GM10248 (cell line): ENCODE measurements around the gene SYT9.

Experiments used
- CTCF ChIA-PET: fragments of 300-600 bp; sonication (Branson Sonifier 250); formaldehyde crosslinking; extraction: SDS; loops from one replicate; lab custom pipeline; 2021; ENCODE audit warnings: antibody characterized with exemption; lab: Yijun Ruan, JAX
- POLR2A ChIA-PET: fragments of 350-650 bp; sonication (Branson Sonifier 250); formaldehyde crosslinking; extraction: SDS; loops from one replicate; lab custom pipeline; 2020; ENCODE audit warnings: antibody characterized with exemption; lab: Yijun Ruan, JAX
- DNase-seq: peaks from one replicate; pipeline ENCODE4 v3.0.0; 2012; ENCODE audit errors: extremely low spot score
- TF ChIP-seq, protein P1 (sequence below): IDR thresholded peaks from 2 replicates; pipeline ENCODE4 v1.5.1; 2012; ENCODE audit warnings: mild to moderate bottlenecking, low read depth; ENCODE audit errors: extremely low read depth, missing control alignments, control extremely low read depth

The SYT9 gene

DNA sequence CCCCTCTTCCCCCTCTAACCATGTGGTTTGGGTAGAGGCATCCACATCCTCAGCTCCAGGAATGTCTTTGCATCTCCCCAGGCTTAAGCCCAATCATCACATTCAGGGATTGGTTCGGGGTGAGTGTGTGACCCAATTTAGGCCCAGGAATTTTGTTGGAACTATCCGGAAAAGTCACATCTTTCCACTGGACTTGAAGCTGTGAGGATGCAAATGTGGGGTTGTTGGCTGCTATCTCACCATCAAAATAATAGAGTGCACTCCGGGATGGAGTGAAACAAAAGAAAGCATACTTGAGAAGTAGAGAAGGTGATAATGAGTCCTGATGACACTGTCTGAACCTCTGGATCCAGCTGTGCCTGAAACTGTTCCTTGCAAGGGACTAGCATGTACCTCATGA lies 199.8 kb downstream of the SYT9 start:
- ChIA-PET POLR2A (no interaction called here), CTCF (interaction anchor here (0.9 to 8.0 kb wide), 8 partner anchors 8 to 99 kb away, joined by 3 to 76 read pairs (median 4); no protein-coding TSS in a partner anchor)
- TF ChIP-seq, protein P1, sequence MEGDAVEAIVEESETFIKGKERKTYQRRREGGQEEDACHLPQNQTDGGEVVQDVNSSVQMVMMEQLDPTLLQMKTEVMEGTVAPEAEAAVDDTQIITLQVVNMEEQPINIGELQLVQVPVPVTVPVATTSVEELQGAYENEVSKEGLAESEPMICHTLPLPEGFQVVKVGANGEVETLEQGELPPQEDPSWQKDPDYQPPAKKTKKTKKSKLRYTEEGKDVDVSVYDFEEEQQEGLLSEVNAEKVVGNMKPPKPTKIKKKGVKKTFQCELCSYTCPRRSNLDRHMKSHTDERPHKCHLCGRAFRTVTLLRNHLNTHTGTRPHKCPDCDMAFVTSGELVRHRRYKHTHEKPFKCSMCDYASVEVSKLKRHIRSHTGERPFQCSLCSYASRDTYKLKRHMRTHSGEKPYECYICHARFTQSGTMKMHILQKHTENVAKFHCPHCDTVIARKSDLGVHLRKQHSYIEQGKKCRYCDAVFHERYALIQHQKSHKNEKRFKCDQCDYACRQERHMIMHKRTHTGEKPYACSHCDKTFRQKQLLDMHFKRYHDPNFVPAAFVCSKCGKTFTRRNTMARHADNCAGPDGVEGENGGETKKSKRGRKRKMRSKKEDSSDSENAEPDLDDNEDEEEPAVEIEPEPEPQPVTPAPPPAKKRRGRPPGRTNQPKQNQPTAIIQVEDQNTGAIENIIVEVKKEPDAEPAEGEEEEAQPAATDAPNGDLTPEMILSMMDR, result no peak
- DNase-seq, result no peak

DNA sequence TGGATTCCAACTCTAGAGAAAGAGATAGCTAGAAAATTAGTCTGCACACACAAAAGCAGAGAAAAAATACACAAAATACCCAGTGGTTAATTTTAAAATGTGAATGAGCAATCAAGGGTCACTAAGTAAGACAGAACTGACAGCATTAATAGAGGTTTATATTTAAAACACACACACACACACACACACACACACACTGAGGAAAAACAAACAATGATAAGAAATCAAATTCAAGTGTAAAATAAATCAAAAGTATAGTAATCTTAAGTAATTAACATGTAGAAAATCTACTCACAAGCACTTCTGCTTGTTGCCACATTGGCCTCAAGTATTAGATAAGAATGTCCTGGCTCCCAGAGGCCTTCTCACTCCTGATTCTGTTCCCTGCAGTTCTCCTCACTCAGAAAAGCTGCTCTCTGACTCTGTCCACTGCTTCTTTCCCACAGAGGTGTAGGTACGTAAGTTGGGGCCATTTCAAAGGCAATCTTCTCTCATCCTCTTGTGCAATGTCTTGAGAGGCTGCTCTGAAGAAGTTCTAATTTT lies 200.3 kb downstream of the SYT9 start:
- TF ChIP-seq, protein P1, result no peak
- POLR2A ChIA-PET, result interaction anchor here (0.6 kb wide), 1 partner anchor 79 kb away, joined by 3 read pairs; no protein-coding TSS in a partner anchor
- CTCF ChIA-PET, result interaction anchor here (1.1 to 8.0 kb wide), 5 partner anchors 10 to 99 kb away, joined by 3 to 76 read pairs (median 7); no protein-coding TSS in a partner anchor
- no peak for DNase-seq

DNA sequence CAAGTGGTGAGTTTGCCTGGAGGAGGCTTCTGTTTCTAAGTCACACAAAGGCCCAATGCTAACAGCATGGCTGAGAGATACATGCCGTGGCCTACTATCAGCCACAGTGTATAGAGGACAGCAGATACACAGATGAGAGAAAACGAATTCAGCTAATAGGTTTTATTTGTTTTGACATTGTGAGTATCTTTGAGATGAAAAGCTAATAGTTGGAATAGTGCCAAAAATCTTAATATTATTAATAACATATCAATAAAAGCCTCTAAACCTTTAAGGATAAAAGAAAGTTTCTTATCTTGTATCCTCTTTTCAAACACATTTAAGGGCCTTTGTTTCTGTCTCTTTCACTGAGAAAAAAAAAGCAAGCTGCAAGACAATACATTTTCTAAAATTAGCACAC lies 203.2 kb downstream of the SYT9 start:
- ChIA-PET POLR2A (no interaction called here), CTCF (interaction anchor here (0.7 to 8.0 kb wide), 3 partner anchors 8 to 12 kb away, joined by 3 to 76 read pairs (median 3); no protein-coding TSS in a partner anchor)
- TF ChIP-seq, protein P1, result no peak
- DNase-seq, result no peak

DNA sequence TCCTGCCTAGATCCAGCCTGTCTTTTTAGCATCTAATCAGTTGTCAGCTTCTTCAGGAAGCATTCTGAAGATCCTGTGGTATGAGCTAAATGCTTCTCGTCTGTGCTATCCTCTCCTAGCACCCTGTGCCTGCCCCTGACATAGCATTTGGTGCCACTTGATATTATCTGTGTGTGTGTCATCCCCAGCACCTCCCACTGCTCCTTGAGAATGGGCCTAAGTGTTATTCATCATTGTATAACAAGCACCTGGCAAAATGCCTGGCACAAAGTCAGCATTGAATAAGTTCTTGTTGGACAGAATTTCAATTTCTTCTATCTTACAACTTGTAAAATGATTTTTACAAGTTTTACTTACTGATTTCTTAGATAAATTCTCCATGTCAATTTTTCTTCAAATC lies 205.5 kb downstream of the SYT9 start:
- ChIA-PET POLR2A (no interaction called here), CTCF (interaction anchor here (0.7 to 8.0 kb wide), 2 partner anchors 11 to 15 kb away, joined by 3 to 76 read pairs; no protein-coding TSS in a partner anchor)
- TF ChIP-seq, protein P1, result no peak
- no peak for DNase-seq

- TF ChIP-seq, protein P1, result no peak
- ChIA-PET CTCF (interaction anchor here (1.0 to 7.6 kb wide), 6 partner anchors 8 to 57 kb away, joined by 3 to 60 read pairs (median 4); no protein-coding TSS in a partner anchor), POLR2A (no interaction called here)
- no peak for DNase-seq
Measured at GRCh38 chr11:7462706-7463105, 211.0 kb downstream of the SYT9 start.

DNA sequence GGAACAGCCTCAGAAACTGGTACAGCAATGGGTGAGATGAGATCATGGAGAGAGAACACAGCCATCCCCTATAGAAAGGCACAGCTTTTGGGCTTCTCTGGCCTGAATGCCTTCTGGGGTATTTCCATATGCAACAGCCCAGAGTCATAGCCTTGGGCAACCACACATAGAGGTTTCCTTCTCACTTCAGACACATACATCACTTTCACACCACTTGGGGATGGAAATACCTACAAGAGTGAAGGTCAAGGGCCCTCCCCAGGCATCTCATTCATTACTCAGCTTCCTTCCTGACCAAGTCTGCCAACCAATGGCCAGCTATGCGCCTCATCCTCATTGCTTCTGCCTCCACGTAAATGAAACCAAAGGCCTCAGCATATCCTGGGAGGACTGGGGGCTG lies 215.9 kb downstream of the SYT9 start:
- TF ChIP-seq, protein P1, result no peak
- ChIA-PET CTCF (interaction anchor here (0.8 to 3.7 kb wide), 7 partner anchors 10 to 227 kb away, joined by 3 to 10 read pairs (median 3); partner anchors contain the start of genes OLFML1 and PPFIBP2), POLR2A (no interaction called here)
- DNase-seq, result peak; percentile 27
